ENCODE measurements around the gene PRRT1.

Gene PRRT1

DNA sequence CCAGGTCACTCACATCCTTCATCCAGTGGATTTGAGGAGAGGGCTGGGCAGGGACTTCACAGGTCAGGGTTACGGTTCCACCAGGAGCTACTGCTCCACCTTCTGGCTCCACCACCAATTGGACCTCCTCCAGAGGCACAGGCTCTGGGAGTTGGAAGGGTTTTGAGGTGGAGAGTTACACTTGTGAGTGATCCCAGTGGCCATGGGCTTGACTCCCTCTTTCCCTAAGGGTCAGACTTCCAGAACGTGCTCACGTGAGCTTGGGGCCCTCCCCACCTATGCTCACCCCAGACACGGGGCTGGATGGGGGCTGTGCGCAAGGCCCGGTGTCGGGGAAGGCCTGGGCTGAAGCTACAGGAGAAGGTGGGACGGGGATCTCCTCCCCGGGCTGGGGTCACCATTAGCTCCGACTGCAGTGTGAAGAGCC is 30.8 kb upstream of the PRRT1 start:
- Histone ChIP-seq H4K20me1 (ENCODE audit: insufficient read depth, low read length) (no peaks in the 10 kb centered on the region), H3K4me3 (ENCODE audit: low read depth in 1 of 2, low read length in 2 of 2) (no peak overlapping the region), H3K4me1 (ENCODE audit: insufficient read depth, low read length) (peaks cover 34% of the 10 kb centered on the region), H3K27me3 (ENCODE audit: insufficient read depth, low read length, poor library complexity) (no peaks in the 10 kb centered on the region), H3K9me3 (ENCODE audit: insufficient read depth, low read length, severe bottlenecking) (no peaks in the 10 kb centered on the region), H2AFZ (ENCODE audit: low read depth, low read length) (no peak overlapping the region), H3K4me2 (ENCODE audit: insufficient read depth, low read length) (no peak overlapping the region), H3K79me2 (ENCODE audit: insufficient read depth, low read length) (peaks cover 26% of the 10 kb centered on the region), H3K27ac (ENCODE audit: low read length) (no peak overlapping the region), H3K9ac (ENCODE audit: low read depth, low read length) (no peak overlapping the region), H3K36me3 (ENCODE audit: insufficient read depth, low read length) (peaks cover 70% of the 10 kb centered on the region)
- TF ChIP-seq EZH2 (IDR thresholded peaks at IDR 0.05; ENCODE audit: borderline replicate concordance, low read depth, low read length, severe bottlenecking) (no peak), CTCF (IDR thresholded peaks at IDR 0.05; ENCODE audit: borderline replicate concordance, extremely low read depth, low read length, poor library complexity, severe bottlenecking) (no peak)
- ATAC-seq (ENCODE audit: insufficient read depth, low read depth) (no peak), DNase-seq (no peak)

- Histone ChIP-seq H3K4me1 (ENCODE audit: insufficient read depth, low read length) (peaks cover 34% of the 10 kb centered on the region), H4K20me1 (ENCODE audit: insufficient read depth, low read length) (no peaks in the 10 kb centered on the region), H3K4me3 (ENCODE audit: low read depth in 1 of 2, low read length in 2 of 2) (no peak overlapping the region), H3K4me2 (ENCODE audit: insufficient read depth, low read length) (no peak overlapping the region), H3K9me3 (ENCODE audit: insufficient read depth, low read length, severe bottlenecking) (no peaks in the 10 kb centered on the region), H2AFZ (ENCODE audit: low read depth, low read length) (no peak overlapping the region), H3K9ac (ENCODE audit: low read depth, low read length) (no peak overlapping the region), H3K36me3 (ENCODE audit: insufficient read depth, low read length) (peaks cover 65% of the 10 kb centered on the region), H3K79me2 (ENCODE audit: insufficient read depth, low read length) (peaks cover 21% of the 10 kb centered on the region), H3K27ac (ENCODE audit: low read length) (no peak overlapping the region), H3K27me3 (ENCODE audit: insufficient read depth, low read length, poor library complexity) (no peaks in the 10 kb centered on the region)
- DNase-seq (no peak), ATAC-seq (ENCODE audit: insufficient read depth, low read depth) (no peak)
- no peak for TF ChIP-seq EZH2 (IDR thresholded peaks at IDR 0.05; ENCODE audit: borderline replicate concordance, low read depth, low read length, severe bottlenecking)
These were observed 30.3 kb upstream of the PRRT1 start for GRCh38 chr6:32181915-32182529.

DNA sequence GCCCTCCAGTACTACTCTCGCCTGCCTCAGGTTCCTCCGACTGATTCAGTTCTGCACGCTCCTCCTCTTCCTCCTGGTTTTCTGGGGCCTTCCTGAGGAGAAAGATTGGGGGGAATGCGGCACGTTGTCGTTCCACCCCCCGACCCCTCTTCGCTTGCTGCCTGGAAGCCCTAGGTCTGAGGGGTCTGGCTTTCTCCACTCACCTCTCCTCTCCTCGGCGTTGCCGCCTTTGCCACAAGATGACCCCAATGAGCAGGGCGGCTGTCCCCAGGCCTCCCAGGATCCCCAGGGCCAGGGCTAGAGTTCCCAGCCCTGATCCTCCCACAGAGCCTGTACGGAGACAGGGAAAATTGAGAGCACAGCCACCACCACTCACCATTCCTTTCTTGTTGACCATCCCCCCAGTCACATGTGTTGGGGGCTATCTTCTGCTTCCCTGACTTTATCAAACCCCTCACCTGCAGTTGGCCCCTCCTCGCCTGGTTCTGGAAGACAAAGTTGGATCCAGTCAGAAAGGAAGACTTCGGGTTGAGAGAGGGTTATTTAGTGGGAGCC is 29.5 kb upstream of the PRRT1 start:
- no peak overlapping the region for H3K4me2 ChIP-seq (ENCODE audit: insufficient read depth, low read length)
- peaks cover 37% of the 10 kb centered on the region for H3K4me1 ChIP-seq (ENCODE audit: insufficient read depth, low read length)
- H3K27ac ChIP-seq (ENCODE audit: low read length): no peak overlapping the region
- H4K20me1 ChIP-seq (ENCODE audit: insufficient read depth, low read length): no peaks in the 10 kb centered on the region
- peaks cover 27% of the 10 kb centered on the region for H3K79me2 ChIP-seq (ENCODE audit: insufficient read depth, low read length)
- no peak overlapping the region for H2AFZ ChIP-seq (ENCODE audit: low read depth, low read length)
- no peak overlapping the region for H3K9ac ChIP-seq (ENCODE audit: low read depth, low read length)
- H3K27me3 ChIP-seq (ENCODE audit: insufficient read depth, low read length, poor library complexity): no peaks in the 10 kb centered on the region
- no peak overlapping the region for H3K4me3 ChIP-seq (ENCODE audit: low read depth in 1 of 2, low read length in 2 of 2)
- ATAC-seq (ENCODE audit: insufficient read depth, low read depth) (no peak), DNase-seq (no peak)
- peaks cover 57% of the 10 kb centered on the region for H3K36me3 ChIP-seq (ENCODE audit: insufficient read depth, low read length)
- TF ChIP-seq EZH2 (IDR thresholded peaks at IDR 0.05; ENCODE audit: borderline replicate concordance, low read depth, low read length, severe bottlenecking): no peak
- TF ChIP-seq CTCF (IDR thresholded peaks at IDR 0.05; ENCODE audit: borderline replicate concordance, extremely low read depth, low read length, poor library complexity, severe bottlenecking): no peak
- H3K9me3 ChIP-seq (ENCODE audit: insufficient read depth, low read length, severe bottlenecking): no peaks in the 10 kb centered on the region

DNA sequence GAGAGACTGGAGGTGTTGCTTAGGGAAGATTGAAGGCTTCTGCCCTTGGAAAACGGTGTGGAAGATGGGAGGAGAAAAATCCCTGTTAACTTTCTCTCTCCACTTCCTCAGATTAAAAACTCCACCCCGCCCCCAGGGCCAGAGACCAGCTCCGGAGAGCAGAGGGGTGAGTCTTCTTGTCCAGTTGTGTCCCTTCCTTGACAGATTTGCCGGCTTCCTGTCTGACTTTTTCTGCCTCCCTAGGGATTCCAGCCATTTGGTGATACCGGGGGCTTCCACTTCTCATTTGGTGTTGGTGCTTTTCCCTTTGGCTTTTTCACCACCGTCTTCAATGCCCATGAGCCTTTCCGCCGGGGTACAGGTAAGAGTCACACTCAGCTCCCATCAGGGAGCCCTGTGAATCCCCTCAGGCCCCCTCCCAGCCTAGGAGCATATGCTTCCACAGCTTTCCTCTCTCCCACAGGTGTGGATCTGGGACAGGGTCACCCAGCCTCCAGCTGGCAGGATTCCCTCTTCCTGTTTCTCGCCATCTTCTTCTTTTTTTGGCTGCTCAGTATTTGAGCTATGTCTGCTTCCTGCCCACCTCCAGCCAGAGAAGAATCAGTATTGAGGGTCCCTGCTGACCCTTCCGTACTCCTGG is 28.1 kb upstream of the PRRT1 start:
- DNase-seq (no peak), ATAC-seq (ENCODE audit: insufficient read depth, low read depth) (no peak)
- H3K4me2 ChIP-seq (ENCODE audit: insufficient read depth, low read length): peak overlapping the region; percentile 75
- TF ChIP-seq EZH2 (IDR thresholded peaks at IDR 0.05; ENCODE audit: borderline replicate concordance, low read depth, low read length, severe bottlenecking): no peak
- TF ChIP-seq CTCF (IDR thresholded peaks at IDR 0.05; ENCODE audit: borderline replicate concordance, extremely low read depth, low read length, poor library complexity, severe bottlenecking): no peak
- peak overlapping the region; percentile 79; the same call in 1 of the 2 replicates for H3K9ac ChIP-seq (ENCODE audit: low read depth, low read length)
- peaks cover 50% of the 10 kb centered on the region for H3K36me3 ChIP-seq (ENCODE audit: insufficient read depth, low read length)
- peaks cover 34% of the 10 kb centered on the region for H3K79me2 ChIP-seq (ENCODE audit: insufficient read depth, low read length)
- peaks cover 47% of the 10 kb centered on the region for H3K4me1 ChIP-seq (ENCODE audit: insufficient read depth, low read length)
- H2AFZ ChIP-seq (ENCODE audit: low read depth, low read length): no peak overlapping the region
- no peaks in the 10 kb centered on the region for H3K27me3 ChIP-seq (ENCODE audit: insufficient read depth, low read length, poor library complexity)
- H3K9me3 ChIP-seq (ENCODE audit: insufficient read depth, low read length, severe bottlenecking): no peaks in the 10 kb centered on the region
- H3K4me3 ChIP-seq (ENCODE audit: low read depth in 1 of 2, low read length in 2 of 2): peak overlapping the region in 1 of 2 experiments; percentile 91; a peak in 1 of 4 replicates
- H4K20me1 ChIP-seq (ENCODE audit: insufficient read depth, low read length): no peaks in the 10 kb centered on the region
- no peak overlapping the region for H3K27ac ChIP-seq (ENCODE audit: low read length)

All from DND-41 (cell line).